Dedifferentiated amniotic fluid mesenchymal stem cell (primary cell): ENCODE results near the gene C2.
"Not testable (repeated sequence)": the region's sequence is repeated elsewhere in the genome, so short reads cannot be mapped to it uniquely, and the experiment has no call there.

Experiments
- DNase-seq: peaks from one replicate; pipeline ENCODE4 v3.0.0-alpha.2; 2016; ENCODE audit errors: extremely low spot score

Gene C2

DNA sequence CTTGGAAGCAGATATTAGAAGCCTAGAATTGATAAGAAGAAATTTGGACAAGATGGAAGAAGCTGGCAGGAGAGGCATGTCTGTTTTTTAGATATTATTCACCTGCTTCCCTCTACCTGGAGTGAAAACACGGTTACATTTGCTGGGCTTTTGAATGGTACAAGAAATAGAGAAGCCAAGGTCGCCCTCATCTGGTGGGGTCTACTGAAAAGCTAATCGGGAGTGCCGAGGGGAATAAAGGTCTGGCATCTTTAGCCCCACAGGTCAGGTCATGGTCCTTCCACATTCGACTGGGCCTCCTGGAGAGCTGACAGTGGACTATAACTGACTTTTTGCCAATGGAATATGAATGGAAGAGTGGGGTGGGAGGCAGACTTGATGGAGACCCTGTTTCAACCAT, 4.6 kb upstream of the C2 start:
- no peak for DNase-seq

- DNase-seq = no peak
Measured at GRCh38 chr6:31927863-31928671, 550 bp downstream of the C2 start.

- DNase-seq = no peak
Measured at GRCh38 chr6:31928672-31928939, 1.1 kb downstream of the C2 start.

DNA sequence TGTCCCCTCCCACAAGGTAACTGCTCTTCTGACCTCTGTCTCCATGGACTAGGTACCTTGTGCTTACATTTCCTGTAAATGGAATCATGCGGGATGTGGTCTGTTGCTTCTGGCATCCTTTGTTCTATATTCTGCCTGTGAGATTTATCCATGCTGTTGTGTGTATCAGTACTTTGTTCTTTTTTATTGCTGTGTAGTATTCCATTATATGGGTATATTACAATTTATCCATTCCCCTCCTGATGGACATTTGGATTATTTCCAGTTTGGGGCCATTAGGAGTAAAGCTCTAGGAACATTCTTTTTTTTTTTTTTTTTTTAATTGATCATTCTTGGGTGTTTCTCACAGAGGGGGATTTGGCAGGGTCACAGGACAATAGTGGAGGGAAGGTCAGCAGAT, 3.4 kb downstream of the C2 start:
- DNase-seq = no peak

- DNase-seq = not testable (repeated sequence)
Measured at GRCh38 chr6:31932137-31932536, 4.6 kb downstream of the C2 start.

DNA sequence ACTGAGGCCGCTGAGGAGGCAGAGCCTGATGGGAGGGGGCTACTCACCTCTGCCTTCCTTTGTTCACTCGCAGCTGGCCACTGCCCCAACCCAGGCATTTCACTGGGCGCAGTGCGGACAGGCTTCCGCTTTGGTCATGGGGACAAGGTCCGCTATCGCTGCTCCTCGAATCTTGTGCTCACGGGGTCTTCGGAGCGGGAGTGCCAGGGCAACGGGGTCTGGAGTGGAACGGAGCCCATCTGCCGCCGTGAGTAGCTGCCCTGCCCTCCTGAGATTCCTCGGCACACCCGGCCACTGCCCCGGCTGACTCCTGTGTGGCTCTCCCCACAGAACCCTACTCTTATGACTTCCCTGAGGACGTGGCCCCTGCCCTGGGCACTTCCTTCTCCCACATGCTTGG, 6.0 kb downstream of the C2 start:
- DNase-seq = no peak

DNA sequence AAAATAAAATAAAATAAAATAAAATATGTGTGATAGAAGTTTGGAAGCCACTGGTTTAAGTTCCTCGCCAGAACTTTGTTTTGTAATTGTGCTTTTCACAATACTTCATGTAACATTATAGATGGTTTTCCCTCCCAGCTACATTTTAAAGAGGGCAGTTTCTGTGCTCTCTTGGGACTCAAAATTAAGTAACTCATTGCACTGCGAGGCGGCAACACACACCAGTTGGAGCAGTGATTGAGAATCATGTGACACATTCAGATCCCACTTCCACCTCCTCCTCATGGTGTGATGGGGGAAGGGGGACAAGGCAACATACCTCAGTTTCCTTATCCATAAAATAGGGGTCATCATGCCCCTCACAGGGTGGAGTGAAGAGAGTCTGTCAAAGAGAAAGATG, 7.5 kb downstream of the C2 start:
- no peak for DNase-seq

DNA sequence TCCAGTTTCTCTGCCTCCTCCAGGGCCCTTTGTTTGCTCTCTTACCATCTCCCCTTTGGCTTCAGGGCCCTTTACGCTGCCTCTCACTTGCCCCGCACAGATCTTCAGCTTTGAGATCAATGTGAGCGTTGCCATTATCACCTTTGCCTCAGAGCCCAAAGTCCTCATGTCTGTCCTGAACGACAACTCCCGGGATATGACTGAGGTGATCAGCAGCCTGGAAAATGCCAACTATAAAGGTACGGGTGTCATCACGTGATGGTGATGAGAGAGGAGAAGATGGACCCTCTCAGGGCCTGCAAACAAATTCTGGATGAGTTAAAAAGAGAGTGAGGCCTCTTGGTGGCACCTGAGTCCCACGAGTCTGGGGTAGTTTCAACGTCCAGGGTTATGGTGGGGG, 8.3 kb downstream of the C2 start:
- no peak for DNase-seq

- no peak for DNase-seq
Measured at GRCh38 chr6:31940256-31940664, 12.7 kb downstream of the C2 start.

DNA sequence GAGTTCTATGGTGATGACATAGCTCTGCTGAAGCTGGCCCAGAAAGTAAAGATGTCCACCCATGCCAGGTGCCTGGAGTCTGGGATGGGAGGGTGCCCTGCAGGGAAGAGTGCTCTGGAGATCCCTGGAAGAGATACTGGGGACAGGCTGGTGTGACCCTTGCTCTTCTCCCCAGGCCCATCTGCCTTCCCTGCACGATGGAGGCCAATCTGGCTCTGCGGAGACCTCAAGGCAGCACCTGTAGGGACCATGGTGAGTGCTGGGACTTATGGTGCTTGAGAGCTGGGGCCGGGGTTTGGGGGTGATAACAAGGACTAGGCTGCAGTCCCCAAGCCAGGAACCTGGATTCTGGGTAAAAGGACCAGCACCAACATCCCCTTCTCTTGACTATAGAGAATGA, 16.2 kb downstream of the C2 start:
- DNase-seq = no peak

DNA sequence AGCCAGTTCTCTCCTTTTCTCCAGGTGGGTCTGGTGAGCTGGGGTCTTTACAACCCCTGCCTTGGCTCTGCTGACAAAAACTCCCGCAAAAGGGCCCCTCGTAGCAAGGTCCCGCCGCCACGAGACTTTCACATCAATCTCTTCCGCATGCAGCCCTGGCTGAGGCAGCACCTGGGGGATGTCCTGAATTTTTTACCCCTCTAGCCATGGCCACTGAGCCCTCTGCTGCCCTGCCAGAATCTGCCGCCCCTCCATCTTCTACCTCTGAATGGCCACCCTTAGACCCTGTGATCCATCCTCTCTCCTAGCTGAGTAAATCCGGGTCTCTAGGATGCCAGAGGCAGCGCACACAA, 17.6 kb downstream of the C2 start:
- DNase-seq = no peak

DNA sequence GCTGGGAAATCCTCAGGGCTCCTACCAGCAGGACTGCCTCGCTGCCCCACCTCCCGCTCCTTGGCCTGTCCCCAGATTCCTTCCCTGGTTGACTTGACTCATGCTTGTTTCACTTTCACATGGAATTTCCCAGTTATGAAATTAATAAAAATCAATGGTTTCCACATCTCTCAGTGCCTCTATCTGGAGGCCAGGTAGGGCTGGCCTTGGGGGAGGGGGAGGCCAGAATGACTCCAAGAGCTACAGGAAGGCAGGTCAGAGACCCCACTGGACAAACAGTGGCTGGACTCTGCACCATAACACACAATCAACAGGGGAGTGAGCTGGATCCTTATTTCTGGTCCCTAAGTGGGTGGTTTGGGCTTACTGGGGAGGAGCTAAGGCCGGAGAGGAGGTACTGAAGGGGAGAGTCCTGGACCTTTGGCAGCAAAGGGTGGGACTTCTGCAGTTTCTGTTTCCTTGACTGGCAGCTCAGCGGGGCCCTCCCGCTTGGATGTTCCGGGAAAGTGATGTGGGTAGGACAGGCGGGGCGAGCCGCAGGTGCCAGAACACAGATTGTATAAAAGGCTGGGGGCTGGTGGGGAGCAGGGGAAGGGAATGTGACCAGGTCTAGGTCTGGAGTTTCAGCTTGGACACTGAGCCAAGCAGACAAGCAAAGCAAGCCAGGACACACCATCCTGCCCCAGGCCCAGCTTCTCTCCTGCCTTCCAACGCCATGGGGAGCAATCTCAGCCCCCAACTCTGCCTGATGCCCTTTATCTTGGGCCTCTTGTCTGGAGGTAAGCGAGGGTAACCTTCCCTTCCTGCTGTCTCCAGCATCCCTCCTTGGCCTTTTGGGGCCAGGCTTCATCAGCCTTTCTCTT, 18.2 kb downstream of the C2 start, which contains the start of gene CFB:
TSS of gene CFB (plus strand) at position 589 of the 863 bp plus-strand sequence. CDS start at position 716, 127 bp downstream.
- peak; percentile 81 for DNase-seq

DNA sequence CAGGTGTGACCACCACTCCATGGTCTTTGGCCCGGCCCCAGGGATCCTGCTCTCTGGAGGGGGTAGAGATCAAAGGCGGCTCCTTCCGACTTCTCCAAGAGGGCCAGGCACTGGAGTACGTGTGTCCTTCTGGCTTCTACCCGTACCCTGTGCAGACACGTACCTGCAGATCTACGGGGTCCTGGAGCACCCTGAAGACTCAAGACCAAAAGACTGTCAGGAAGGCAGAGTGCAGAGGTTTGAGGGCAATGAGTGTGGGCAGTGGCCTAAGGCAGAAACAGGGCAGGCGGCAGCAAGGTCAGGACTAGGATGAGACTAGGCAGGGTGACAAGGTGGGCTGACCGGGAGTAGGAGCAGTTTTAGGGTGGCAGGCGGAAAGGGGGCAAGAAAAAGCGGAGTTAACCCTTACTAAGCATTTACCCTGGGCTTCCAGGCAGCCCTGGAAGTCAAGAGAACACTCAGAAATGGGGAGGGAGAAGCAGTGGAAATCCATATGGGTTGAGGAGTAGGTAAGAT, 18.9 kb downstream of the C2 start:
- DNase-seq = no peak

GRCh38 chr6:31947070-31947675, 19.7 kb downstream of the C2 start:
- no peak for DNase-seq

- no peak for DNase-seq
Measured at GRCh38 chr6:31947864-31948263, 20.3 kb downstream of the C2 start.

DNA sequence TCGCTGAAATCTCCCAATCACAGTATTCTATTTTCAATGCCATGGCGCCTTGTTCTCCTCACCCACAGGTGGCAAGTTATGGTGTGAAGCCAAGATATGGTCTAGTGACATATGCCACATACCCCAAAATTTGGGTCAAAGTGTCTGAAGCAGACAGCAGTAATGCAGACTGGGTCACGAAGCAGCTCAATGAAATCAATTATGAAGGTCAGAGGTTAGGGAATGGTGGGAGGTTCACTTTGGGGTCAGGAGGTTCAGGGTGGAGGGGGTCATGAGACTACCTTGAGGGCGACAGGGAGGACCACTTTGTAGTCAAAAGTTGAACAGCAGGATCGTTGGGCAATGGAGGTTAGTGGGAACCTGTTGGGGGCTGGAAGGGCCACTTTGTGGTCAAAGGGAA, 20.8 kb downstream of the C2 start:
- DNase-seq = no peak

GRCh38 chr6:31948753-31949413, 21.4 kb downstream of the C2 start:
- DNase-seq = no peak

DNA sequence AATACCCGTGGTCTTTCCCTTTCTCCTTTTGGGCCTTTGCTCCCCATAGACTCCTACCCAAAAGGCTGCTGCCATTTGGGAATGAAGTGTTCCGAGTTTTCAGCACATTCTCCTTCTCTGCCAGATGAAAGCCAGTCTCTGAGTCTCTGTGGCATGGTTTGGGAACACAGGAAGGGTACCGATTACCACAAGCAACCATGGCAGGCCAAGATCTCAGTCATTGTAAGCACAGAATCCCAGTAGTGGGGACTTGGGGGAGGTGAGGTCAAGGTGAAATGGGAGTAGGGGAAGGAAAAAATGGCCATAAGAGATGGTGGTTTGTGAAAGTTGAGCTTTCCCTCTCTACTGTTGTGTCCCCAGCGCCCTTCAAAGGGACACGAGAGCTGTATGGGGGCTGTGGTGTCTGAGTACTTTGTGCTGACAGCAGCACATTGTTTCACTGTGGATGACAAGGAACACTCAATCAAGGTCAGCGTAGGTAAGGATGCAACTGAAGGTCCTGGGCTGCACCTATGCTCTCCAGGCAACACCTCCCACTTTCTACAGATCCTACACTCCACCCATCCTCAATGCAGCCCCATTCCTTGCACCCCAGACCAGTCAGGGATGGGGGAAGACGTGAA, 22.5 kb downstream of the C2 start:
- no peak for DNase-seq

GRCh38 chr6:31952140-31952805, 24.8 kb downstream of the C2 start:
- DNase-seq = peak; percentile 56

DNA sequence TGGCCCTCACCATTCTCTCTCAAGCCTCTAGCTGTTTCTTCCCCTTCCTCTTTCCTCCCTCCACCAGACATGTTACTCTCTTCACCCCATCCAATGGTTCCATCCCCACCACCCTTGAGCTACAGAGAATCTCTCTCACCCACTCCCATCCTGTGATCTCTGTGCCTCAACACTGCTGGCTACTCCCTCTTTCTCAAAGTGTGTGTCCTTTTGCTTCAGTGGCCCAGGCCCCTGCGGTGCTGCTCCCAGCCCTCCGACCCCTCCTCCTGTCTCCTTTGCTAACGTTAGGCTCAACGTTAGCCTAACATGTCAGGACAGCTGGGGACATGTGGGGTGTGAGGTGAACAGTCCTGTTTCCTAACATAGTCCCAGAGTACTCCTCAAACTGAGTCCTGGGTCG, 25.4 kb downstream of the C2 start:
- DNase-seq = no peak

DNA sequence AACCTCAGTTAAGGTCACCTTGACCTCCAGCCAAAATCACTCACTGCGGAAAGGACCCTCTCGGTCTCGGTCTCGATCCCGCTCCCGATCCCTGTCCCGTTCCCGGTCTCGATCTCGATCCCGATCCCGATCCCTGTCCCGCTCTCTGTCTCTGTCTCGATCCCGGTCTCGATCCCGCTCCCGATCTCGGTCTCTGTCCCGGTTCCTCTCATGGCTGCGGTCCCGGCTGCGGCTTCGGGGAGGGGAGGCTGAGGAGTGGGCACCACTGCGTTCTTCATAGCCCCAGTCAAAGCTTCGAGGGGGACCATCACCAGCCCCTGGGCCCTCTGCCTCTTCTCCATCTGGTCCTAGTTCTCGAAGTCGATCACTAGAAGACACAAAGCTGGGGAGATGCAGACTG, 27.0 kb downstream of the C2 start:
- no peak for DNase-seq
